Memory B cell (primary cell): ENCODE results near the gene MRPL27.

Source experiments
- ATAC-seq: fragments of 150-1000 bp; cut with Tn5 transposase; 2 replicates; pipeline ENCODE4 v1.10.0; 2021; ENCODE audit warnings: low read depth, mild to moderate bottlenecking, moderate library complexity
- DNase-seq, 2 donors: peaks; one replicate each; pipeline ENCODE4 v3.0.0; 2022; ENCODE audit warnings: low spot score in 2 of 2
- H3K27ac Mint-ChIP-seq: one replicate; pipeline ENCODE4 v1.8.0; 2022; ENCODE audit warnings: mild to moderate bottlenecking, moderate library complexity, mixed read lengths
- H3K27me3 Mint-ChIP-seq: one replicate; pipeline ENCODE4 v1.8.0; 2022; ENCODE audit warnings: mixed read lengths
- H3K36me3 Mint-ChIP-seq: one replicate; pipeline ENCODE4 v1.8.0; 2022; ENCODE audit warnings: mild to moderate bottlenecking, mixed read lengths
- H3K4me1 Mint-ChIP-seq: one replicate; pipeline ENCODE4 v1.8.0; 2022; ENCODE audit warnings: mixed read lengths
- H3K4me3 Mint-ChIP-seq: one replicate; pipeline ENCODE4 v1.8.0; 2022; ENCODE audit warnings: mild to moderate bottlenecking, moderate library complexity, mixed read lengths
- H3K9me3 Mint-ChIP-seq: one replicate; pipeline ENCODE4 v1.8.0; 2022; ENCODE audit warnings: mixed read lengths

Gene MRPL27

GRCh38 chr17:50375858-50376538 is 3.0 kb upstream of the MRPL27 start:
- Mint-ChIP-seq H3K36me3 (peaks cover 5% of the 10 kb centered on the region), H3K4me3 (no peak overlapping the region), H3K27me3 (no peaks in the 10 kb centered on the region), H3K4me1 (peaks cover 15% of the 10 kb centered on the region), H3K9me3 (no peaks in the 10 kb centered on the region), H3K27ac (no peak overlapping the region)
- ATAC-seq (no peak), DNase-seq (no peak)

- no peak for DNase-seq
- Mint-ChIP-seq H3K9me3 (no peaks in the 10 kb centered on the region), H3K36me3 (peaks cover 5% of the 10 kb centered on the region), H3K27ac (no peak overlapping the region), H3K4me3 (peak overlapping the region; percentile 14), H3K27me3 (no peaks in the 10 kb centered on the region), H3K4me1 (peaks cover 15% of the 10 kb centered on the region)
- ATAC-seq = no peak
Observed at GRCh38 chr17:50373705-50374104, 721 bp upstream of the MRPL27 start.

- H3K4me1 Mint-ChIP-seq = peaks cover 15% of the 10 kb centered on the region
- ATAC-seq (no peak), DNase-seq (no peak)
- no peaks in the 10 kb centered on the region for H3K27me3 Mint-ChIP-seq
- H3K36me3 Mint-ChIP-seq = peaks cover 15% of the 10 kb centered on the region
- peak overlapping the region; percentile 98 for H3K27ac Mint-ChIP-seq
- H3K4me3 Mint-ChIP-seq = peak overlapping the region; percentile 99
- no peaks in the 10 kb centered on the region for H3K9me3 Mint-ChIP-seq
Observed at GRCh38 chr17:50372222-50372757, 694 bp downstream of the MRPL27 start.

- Mint-ChIP-seq H3K27me3 (no peaks in the 10 kb centered on the region), H3K4me1 (peaks cover 15% of the 10 kb centered on the region), H3K9me3 (no peaks in the 10 kb centered on the region), H3K36me3 (peaks cover 15% of the 10 kb centered on the region), H3K27ac (peak overlapping the region; percentile 14), H3K4me3 (peak overlapping the region; percentile 99)
- ATAC-seq = no peak
- DNase-seq = no peak
Observed at GRCh38 chr17:50371526-50371925, 1.5 kb downstream of the MRPL27 start.

GRCh38 chr17:50370052-50370451 is 2.9 kb downstream of the MRPL27 start:
- no peaks in the 10 kb centered on the region for H3K27me3 Mint-ChIP-seq
- peaks cover 21% of the 10 kb centered on the region for H3K36me3 Mint-ChIP-seq
- no peaks in the 10 kb centered on the region for H3K9me3 Mint-ChIP-seq
- peaks cover 15% of the 10 kb centered on the region for H3K4me1 Mint-ChIP-seq
- no peak overlapping the region for H3K4me3 Mint-ChIP-seq
- ATAC-seq = no peak
- no peak overlapping the region for H3K27ac Mint-ChIP-seq
- DNase-seq = no peak

GRCh38 chr17:50367401-50367800 is 5.6 kb downstream of the MRPL27 start:
- no peaks in the 10 kb centered on the region for H3K9me3 Mint-ChIP-seq
- H3K4me1 Mint-ChIP-seq = peaks cover 9% of the 10 kb centered on the region
- DNase-seq (no peak), ATAC-seq (no peak)
- no peak overlapping the region for H3K4me3 Mint-ChIP-seq
- H3K27me3 Mint-ChIP-seq = no peaks in the 10 kb centered on the region
- peaks cover 21% of the 10 kb centered on the region for H3K36me3 Mint-ChIP-seq
- no peak overlapping the region for H3K27ac Mint-ChIP-seq

- Mint-ChIP-seq H3K27ac (no peak overlapping the region), H3K4me3 (no peak overlapping the region), H3K27me3 (no peaks in the 10 kb centered on the region), H3K4me1 (peaks cover 3% of the 10 kb centered on the region), H3K36me3 (peaks cover 16% of the 10 kb centered on the region), H3K9me3 (no peaks in the 10 kb centered on the region)
- DNase-seq (no peak), ATAC-seq (no peak)
Observed at GRCh38 chr17:50365649-50366393, 7.2 kb downstream of the MRPL27 start.

GRCh38 chr17:50365165-50365564 is 7.8 kb downstream of the MRPL27 start:
- ATAC-seq (no peak), DNase-seq (no peak)
- Mint-ChIP-seq H3K36me3 (peaks cover 16% of the 10 kb centered on the region), H3K9me3 (no peaks in the 10 kb centered on the region), H3K4me1 (peaks cover 3% of the 10 kb centered on the region), H3K4me3 (no peak overlapping the region), H3K27me3 (no peaks in the 10 kb centered on the region), H3K27ac (no peak overlapping the region)

- ATAC-seq (no peak), DNase-seq (no peak)
- no peak overlapping the region for H3K27ac Mint-ChIP-seq
- H3K4me3 Mint-ChIP-seq = no peak overlapping the region
- peaks cover 3% of the 10 kb centered on the region for H3K4me1 Mint-ChIP-seq
- H3K9me3 Mint-ChIP-seq = no peaks in the 10 kb centered on the region
- H3K36me3 Mint-ChIP-seq = peaks cover 16% of the 10 kb centered on the region
- no peaks in the 10 kb centered on the region for H3K27me3 Mint-ChIP-seq
Observed at GRCh38 chr17:50364715-50365114, 8.3 kb downstream of the MRPL27 start.

GRCh38 chr17:50364061-50364458 is 8.9 kb downstream of the MRPL27 start:
- Mint-ChIP-seq H3K4me3 (no peak overlapping the region), H3K27me3 (no peaks in the 10 kb centered on the region), H3K36me3 (peaks cover 16% of the 10 kb centered on the region), H3K27ac (no peak overlapping the region), H3K4me1 (peaks cover 3% of the 10 kb centered on the region), H3K9me3 (no peaks in the 10 kb centered on the region)
- no peak for ATAC-seq
- no peak for DNase-seq

- Mint-ChIP-seq H3K4me3 (no peak overlapping the region), H3K27me3 (no peaks in the 10 kb centered on the region), H3K4me1 (peaks cover 3% of the 10 kb centered on the region), H3K27ac (no peak overlapping the region), H3K9me3 (no peaks in the 10 kb centered on the region), H3K36me3 (peaks cover 16% of the 10 kb centered on the region)
- no peak for ATAC-seq
- no peak for DNase-seq
Observed at GRCh38 chr17:50363217-50364060, 9.5 kb downstream of the MRPL27 start.

- Mint-ChIP-seq H3K27me3 (no peaks in the 10 kb centered on the region), H3K27ac (no peak overlapping the region), H3K9me3 (no peaks in the 10 kb centered on the region), H3K4me1 (peaks cover 3% of the 10 kb centered on the region), H3K4me3 (no peak overlapping the region), H3K36me3 (peaks cover 8% of the 10 kb centered on the region)
- DNase-seq (no peak), ATAC-seq (no peak)
Observed at GRCh38 chr17:50362661-50363060, 10.3 kb downstream of the MRPL27 start.

GRCh38 chr17:50361561-50362480 is 11.2 kb downstream of the MRPL27 start:
- Mint-ChIP-seq H3K36me3 (peaks cover 6% of the 10 kb centered on the region), H3K27me3 (no peaks in the 10 kb centered on the region), H3K4me1 (peaks cover 3% of the 10 kb centered on the region), H3K9me3 (no peaks in the 10 kb centered on the region), H3K27ac (no peak overlapping the region), H3K4me3 (no peak overlapping the region)
- ATAC-seq (peak; percentile 95), DNase-seq (peak; percentile 40 to 47)
